ENCODE results near the gene TREML1. TPM values are rescaled to one million over a fixed set of nuclear protein-coding genes. Genes with fewer than 3 reads are reported as not detected.

TREML1 gene
- total and polyA plus RNA-seq, 8 donors = 0.86 to 2.0 (median 1.5) TPM

GRCh38 chr6:41132254-41132653 lies 21.9 kb downstream of the TREML1 start:
- H3K27ac ChIP-seq = no peak overlapping the region
- no peaks in the 10 kb centered on the region for H3K27me3 ChIP-seq
- H3K4me3 ChIP-seq = no peak overlapping the region
- H3K36me3 ChIP-seq = peaks cover 0 to 19% of the 10 kb centered on the region in 2 donors
- TF ChIP-seq, protein P1, sequence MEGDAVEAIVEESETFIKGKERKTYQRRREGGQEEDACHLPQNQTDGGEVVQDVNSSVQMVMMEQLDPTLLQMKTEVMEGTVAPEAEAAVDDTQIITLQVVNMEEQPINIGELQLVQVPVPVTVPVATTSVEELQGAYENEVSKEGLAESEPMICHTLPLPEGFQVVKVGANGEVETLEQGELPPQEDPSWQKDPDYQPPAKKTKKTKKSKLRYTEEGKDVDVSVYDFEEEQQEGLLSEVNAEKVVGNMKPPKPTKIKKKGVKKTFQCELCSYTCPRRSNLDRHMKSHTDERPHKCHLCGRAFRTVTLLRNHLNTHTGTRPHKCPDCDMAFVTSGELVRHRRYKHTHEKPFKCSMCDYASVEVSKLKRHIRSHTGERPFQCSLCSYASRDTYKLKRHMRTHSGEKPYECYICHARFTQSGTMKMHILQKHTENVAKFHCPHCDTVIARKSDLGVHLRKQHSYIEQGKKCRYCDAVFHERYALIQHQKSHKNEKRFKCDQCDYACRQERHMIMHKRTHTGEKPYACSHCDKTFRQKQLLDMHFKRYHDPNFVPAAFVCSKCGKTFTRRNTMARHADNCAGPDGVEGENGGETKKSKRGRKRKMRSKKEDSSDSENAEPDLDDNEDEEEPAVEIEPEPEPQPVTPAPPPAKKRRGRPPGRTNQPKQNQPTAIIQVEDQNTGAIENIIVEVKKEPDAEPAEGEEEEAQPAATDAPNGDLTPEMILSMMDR (IDR thresholded peaks at IDR 0.05) = no peak
- H3K9me3 ChIP-seq = no peaks in the 10 kb centered on the region
- DNase-seq = no peak
- no peak for ATAC-seq
- H3K4me1 ChIP-seq = no peaks in the 10 kb centered on the region
- intact Hi-C loops (cut with DNase I) = no loop called here

- TF ChIP-seq, protein P1 (IDR thresholded peaks at IDR 0.05) = no peak
- no peaks in the 10 kb centered on the region for H3K9me3 ChIP-seq
- H3K36me3 ChIP-seq = peaks cover 0 to 15% of the 10 kb centered on the region in 2 donors
- intact Hi-C loops (cut with DNase I) = no loop called here
- ATAC-seq (no peak), DNase-seq (no peak)
- no peak overlapping the region for H3K27ac ChIP-seq
- H3K4me1 ChIP-seq = no peaks in the 10 kb centered on the region
- H3K4me3 ChIP-seq = no peak overlapping the region
- no peaks in the 10 kb centered on the region for H3K27me3 ChIP-seq
Measured at GRCh38 chr6:41125282-41125681, 28.9 kb downstream of the TREML1 start.

GRCh38 chr6:41122918-41123317 lies 31.2 kb downstream of the TREML1 start:
- Histone ChIP-seq H3K9me3 (no peaks in the 10 kb centered on the region), H3K4me1 (no peaks in the 10 kb centered on the region), H3K36me3 (peaks cover 0 to 15% of the 10 kb centered on the region in 2 donors), H3K27ac (peak overlapping the region in 1 of 2 donors; percentile 51), H3K4me3 (no peak overlapping the region), H3K27me3 (no peaks in the 10 kb centered on the region)
- TF ChIP-seq, protein P1 (IDR thresholded peaks at IDR 0.05) = no peak
- ATAC-seq (peak; percentile 89), DNase-seq (no peak)
- intact Hi-C loops (cut with DNase I) = no loop called here

GRCh38 chr6:41122373-41122772 lies 31.8 kb downstream of the TREML1 start:
- peak in 1 of 4 donors; percentile 2 for DNase-seq
- intact Hi-C loops (cut with DNase I) = no loop called here
- Histone ChIP-seq H3K9me3 (no peaks in the 10 kb centered on the region), H3K27ac (peak overlapping the region in 1 of 2 donors; percentile 51), H3K27me3 (no peaks in the 10 kb centered on the region), H3K4me3 (no peak overlapping the region), H3K4me1 (no peaks in the 10 kb centered on the region), H3K36me3 (peaks cover 0 to 15% of the 10 kb centered on the region in 2 donors)
- ATAC-seq = peak; percentile 98
- TF ChIP-seq, protein P1 (IDR thresholded peaks at IDR 0.05) = no peak

- Histone ChIP-seq H3K27me3 (no peaks in the 10 kb centered on the region), H3K4me1 (no peaks in the 10 kb centered on the region), H3K36me3 (peaks cover 0 to 15% of the 10 kb centered on the region in 2 donors), H3K4me3 (no peak overlapping the region), H3K27ac (no peak overlapping the region), H3K9me3 (no peaks in the 10 kb centered on the region)
- TF ChIP-seq, protein P1 (IDR thresholded peaks at IDR 0.05) = no peak
- ATAC-seq (no peak), DNase-seq (no peak)
- intact Hi-C loops (cut with DNase I) = no loop called here
Measured at GRCh38 chr6:41120058-41120457, 34.1 kb downstream of the TREML1 start.
